ENCODE measurements around the gene HLA-A. TPM values are rescaled to one million over a fixed set of nuclear protein-coding genes. Genes with fewer than 3 reads are reported as not detected.
"Not testable (repeated sequence)": the region's sequence is repeated elsewhere in the genome, so short reads cannot be mapped to it uniquely, and the experiment has no call there.

HLA-A gene
- total RNA-seq, 2 donors from 2014 or later = 1,261 to 1,795 TPM

- Mint-ChIP-seq H3K36me3 (ENCODE audit: insufficient read depth in 2 of 2) (no peaks in the 10 kb centered on the region), H3K27ac (no peak overlapping the region), H3K4me3 (no peak overlapping the region), H3K27me3 (ENCODE audit: low read depth) (no peaks in the 10 kb centered on the region), H3K9me3 (no peaks in the 10 kb centered on the region), H3K4me1 (ENCODE audit: low read depth) (peaks cover 11% of the 10 kb centered on the region)
- no peak for DNase-seq
- no peak for ATAC-seq (replicated peaks in 1 of 2)
These were observed 14.2 kb downstream of the HLA-A start for GRCh38 chr6:29956518-29956917.

- H3K27me3 Mint-ChIP-seq (ENCODE audit: low read depth) = no peaks in the 10 kb centered on the region
These were observed 15.7 kb downstream of the HLA-A start for GRCh38 chr6:29958046-29958445.

GRCh38 chr6:29958921-29959320, 16.6 kb downstream of the HLA-A start:
- H3K27me3 Mint-ChIP-seq (ENCODE audit: low read depth) = no peaks in the 10 kb centered on the region
- no peaks in the 10 kb centered on the region for H3K36me3 Mint-ChIP-seq (ENCODE audit: insufficient read depth in 2 of 2)
- no peaks in the 10 kb centered on the region for H3K9me3 Mint-ChIP-seq
- H3K4me3 Mint-ChIP-seq = no peak overlapping the region
- no peak for DNase-seq
- peaks cover 11% of the 10 kb centered on the region for H3K4me1 Mint-ChIP-seq (ENCODE audit: low read depth)
- peak overlapping the region; percentile 2 for H3K27ac Mint-ChIP-seq
- ATAC-seq (replicated peaks in 1 of 2) = no peak

More at GRCh38 chr6:29958046-29958445, 15.7 kb downstream of the HLA-A start:
- no peaks in the 10 kb centered on the region for H3K9me3 Mint-ChIP-seq
- peaks cover 11% of the 10 kb centered on the region for H3K4me1 Mint-ChIP-seq (ENCODE audit: low read depth)
- DNase-seq (no peak), ATAC-seq (replicated peaks in 1 of 2) (no peak)
- H3K27ac Mint-ChIP-seq = no peak overlapping the region
- no peak overlapping the region for H3K4me3 Mint-ChIP-seq
- no peaks in the 10 kb centered on the region for H3K36me3 Mint-ChIP-seq (ENCODE audit: insufficient read depth in 2 of 2)

- no peak overlapping the region for H3K4me3 Mint-ChIP-seq
- H3K36me3 Mint-ChIP-seq (ENCODE audit: insufficient read depth in 2 of 2) = no peaks in the 10 kb centered on the region
- DNase-seq = no peak
- H3K9me3 Mint-ChIP-seq = no peaks in the 10 kb centered on the region
- ATAC-seq (replicated peaks in 1 of 2) = no peak
- peaks cover 14% of the 10 kb centered on the region for H3K4me1 Mint-ChIP-seq (ENCODE audit: low read depth)
- H3K27ac Mint-ChIP-seq = no peak overlapping the region
- H3K27me3 Mint-ChIP-seq (ENCODE audit: low read depth) = no peaks in the 10 kb centered on the region
These were observed 17.1 kb downstream of the HLA-A start for GRCh38 chr6:29959467-29959866.

- ATAC-seq (replicated peaks in 1 of 2) = no peak
- Mint-ChIP-seq H3K27me3 (ENCODE audit: low read depth) (no peaks in the 10 kb centered on the region), H3K9me3 (no peaks in the 10 kb centered on the region)
These were observed 19.6 kb downstream of the HLA-A start for GRCh38 chr6:29961966-29962365.

GRCh38 chr6:29963697-29964096, 21.4 kb downstream of the HLA-A start:
- H3K4me3 Mint-ChIP-seq; H3K9me3 Mint-ChIP-seq; ATAC-seq (replicated peaks in 1 of 2); H3K36me3 Mint-ChIP-seq (ENCODE audit: insufficient read depth in 2 of 2); DNase-seq; H3K27ac Mint-ChIP-seq; H3K27me3 Mint-ChIP-seq (ENCODE audit: low read depth): not testable (repeated sequence)
- peaks cover 42% of the 10 kb centered on the region for H3K4me1 Mint-ChIP-seq (ENCODE audit: low read depth)

More at GRCh38 chr6:29961966-29962365, 19.6 kb downstream of the HLA-A start:
- no peak overlapping the region for H3K27ac Mint-ChIP-seq
- peaks cover 2 to 3% of the 10 kb centered on the region in 2 donors for H3K36me3 Mint-ChIP-seq (ENCODE audit: insufficient read depth in 2 of 2)
- no peak for DNase-seq
- peaks cover 39% of the 10 kb centered on the region for H3K4me1 Mint-ChIP-seq (ENCODE audit: low read depth)
- H3K4me3 Mint-ChIP-seq = no peak overlapping the region

- no peaks in the 10 kb centered on the region for H3K9me3 Mint-ChIP-seq
- H3K36me3 Mint-ChIP-seq (ENCODE audit: insufficient read depth in 2 of 2) = peaks cover 2 to 3% of the 10 kb centered on the region in 2 donors
- DNase-seq (no peak), ATAC-seq (replicated peaks in 1 of 2) (peak in 1 of 2 donors; percentile 10)
- peak overlapping the region; percentile 91 to 93 for H3K4me3 Mint-ChIP-seq
- peak overlapping the region; percentile 90 for H3K27ac Mint-ChIP-seq
- peaks cover 34% of the 10 kb centered on the region for H3K4me1 Mint-ChIP-seq (ENCODE audit: low read depth)
- no peaks in the 10 kb centered on the region for H3K27me3 Mint-ChIP-seq (ENCODE audit: low read depth)
These were observed 22.2 kb downstream of the HLA-A start for GRCh38 chr6:29964518-29964886.

- no peaks in the 10 kb centered on the region for H3K27me3 Mint-ChIP-seq (ENCODE audit: low read depth)
- no peaks in the 10 kb centered on the region for H3K9me3 Mint-ChIP-seq
- ATAC-seq (replicated peaks in 1 of 2) (peak; percentile 95 to 98), DNase-seq (peak; percentile 77 to 79)
- H3K4me1 Mint-ChIP-seq (ENCODE audit: low read depth) = peaks cover 33% of the 10 kb centered on the region
- peak overlapping the region; percentile 90 for H3K27ac Mint-ChIP-seq
- peak overlapping the region; percentile 91 to 93 for H3K4me3 Mint-ChIP-seq
- peaks cover 2 to 3% of the 10 kb centered on the region in 2 donors for H3K36me3 Mint-ChIP-seq (ENCODE audit: insufficient read depth in 2 of 2)
These were observed 22.7 kb downstream of the HLA-A start for GRCh38 chr6:29964887-29965562.

- no peak for ATAC-seq (replicated peaks in 1 of 2)
- peak overlapping the region; percentile 90 for H3K27ac Mint-ChIP-seq
- H3K4me1 Mint-ChIP-seq (ENCODE audit: low read depth) = peaks cover 33% of the 10 kb centered on the region
- peak overlapping the region; percentile 91 to 93 for H3K4me3 Mint-ChIP-seq
- no peaks in the 10 kb centered on the region for H3K9me3 Mint-ChIP-seq
- H3K27me3 Mint-ChIP-seq (ENCODE audit: low read depth) = no peaks in the 10 kb centered on the region
- peaks cover 2 to 3% of the 10 kb centered on the region in 2 donors for H3K36me3 Mint-ChIP-seq (ENCODE audit: insufficient read depth in 2 of 2)
- DNase-seq = no peak
These were observed 23.2 kb downstream of the HLA-A start for GRCh38 chr6:29965563-29965872.

- Mint-ChIP-seq H3K9me3 (no peaks in the 10 kb centered on the region), H3K36me3 (ENCODE audit: insufficient read depth in 2 of 2) (peaks cover 2 to 3% of the 10 kb centered on the region in 2 donors), H3K27ac (peak overlapping the region; percentile 90), H3K27me3 (ENCODE audit: low read depth) (no peaks in the 10 kb centered on the region), H3K4me3 (peak overlapping the region; percentile 91 to 93), H3K4me1 (ENCODE audit: low read depth) (peaks cover 33% of the 10 kb centered on the region)
- DNase-seq = peak; percentile 38 to 71
- peak; percentile 39 to 66 for ATAC-seq (replicated peaks in 1 of 2)
These were observed 23.7 kb downstream of the HLA-A start for GRCh38 chr6:29965873-29966601.

- DNase-seq = no peak
- Mint-ChIP-seq H3K4me3 (peak overlapping the region; percentile 25 to 33), H3K9me3 (no peaks in the 10 kb centered on the region), H3K27ac (peak overlapping the region; percentile 90), H3K27me3 (ENCODE audit: low read depth) (peaks cover 7% of the 10 kb centered on the region), H3K4me1 (ENCODE audit: low read depth) (peaks cover 45% of the 10 kb centered on the region), H3K36me3 (ENCODE audit: insufficient read depth in 2 of 2) (peaks cover 2 to 3% of the 10 kb centered on the region in 2 donors)
- ATAC-seq (replicated peaks in 1 of 2) = no peak
These were observed 25.2 kb downstream of the HLA-A start for GRCh38 chr6:29967379-29968010.

GRCh38 chr6:29968130-29968529, 25.8 kb downstream of the HLA-A start:
- Mint-ChIP-seq H3K4me1 (ENCODE audit: low read depth) (peaks cover 49% of the 10 kb centered on the region), H3K36me3 (ENCODE audit: insufficient read depth in 2 of 2) (peaks cover 2 to 3% of the 10 kb centered on the region in 2 donors), H3K27ac (no peak overlapping the region), H3K27me3 (ENCODE audit: low read depth) (peaks cover 13% of the 10 kb centered on the region), H3K9me3 (no peaks in the 10 kb centered on the region), H3K4me3 (no peak overlapping the region)
- DNase-seq (no peak), ATAC-seq (replicated peaks in 1 of 2) (no peak)

- Mint-ChIP-seq H3K36me3 (ENCODE audit: insufficient read depth in 2 of 2) (peaks cover 2 to 3% of the 10 kb centered on the region in 2 donors), H3K4me3 (no peak overlapping the region), H3K27me3 (ENCODE audit: low read depth) (peaks cover 21% of the 10 kb centered on the region), H3K4me1 (ENCODE audit: low read depth) (peaks cover 49% of the 10 kb centered on the region), H3K27ac (no peak overlapping the region), H3K9me3 (no peaks in the 10 kb centered on the region)
- ATAC-seq (replicated peaks in 1 of 2) = no peak
- no peak for DNase-seq
These were observed 26.6 kb downstream of the HLA-A start for GRCh38 chr6:29968905-29969304.
